ENCODE measurements around the gene CASS4. TPM values are rescaled to one million over a fixed set of nuclear protein-coding genes. Genes with fewer than 3 reads are reported as not detected.

The CASS4 gene
- total RNA-seq, 1 donor = under 0.01 TPM

DNA sequence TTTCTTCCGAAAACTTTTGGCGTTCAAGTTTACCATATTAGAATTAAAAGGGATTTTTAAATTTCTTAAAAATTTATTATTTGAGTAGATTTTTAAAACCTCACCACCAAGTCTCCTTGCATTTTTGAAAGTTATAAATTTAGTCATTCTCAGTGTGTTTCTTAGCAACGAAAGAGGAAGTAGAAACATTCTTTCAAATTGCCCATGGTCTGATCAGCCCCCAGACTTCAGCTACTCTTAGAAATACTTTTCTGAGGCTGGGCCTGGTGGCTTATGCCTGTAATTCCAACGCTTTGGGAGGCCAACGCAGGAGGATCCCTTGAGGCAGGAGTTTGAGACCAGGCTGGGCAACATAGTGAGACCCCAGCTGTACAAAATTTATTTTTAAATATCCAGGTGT is 41.3 kb downstream of the CASS4 start:
- H3K36me3 ChIP-seq (ENCODE audit: insufficient read depth, low read length) = no peaks in the 10 kb centered on the region
- TF ChIP-seq, protein P1, sequence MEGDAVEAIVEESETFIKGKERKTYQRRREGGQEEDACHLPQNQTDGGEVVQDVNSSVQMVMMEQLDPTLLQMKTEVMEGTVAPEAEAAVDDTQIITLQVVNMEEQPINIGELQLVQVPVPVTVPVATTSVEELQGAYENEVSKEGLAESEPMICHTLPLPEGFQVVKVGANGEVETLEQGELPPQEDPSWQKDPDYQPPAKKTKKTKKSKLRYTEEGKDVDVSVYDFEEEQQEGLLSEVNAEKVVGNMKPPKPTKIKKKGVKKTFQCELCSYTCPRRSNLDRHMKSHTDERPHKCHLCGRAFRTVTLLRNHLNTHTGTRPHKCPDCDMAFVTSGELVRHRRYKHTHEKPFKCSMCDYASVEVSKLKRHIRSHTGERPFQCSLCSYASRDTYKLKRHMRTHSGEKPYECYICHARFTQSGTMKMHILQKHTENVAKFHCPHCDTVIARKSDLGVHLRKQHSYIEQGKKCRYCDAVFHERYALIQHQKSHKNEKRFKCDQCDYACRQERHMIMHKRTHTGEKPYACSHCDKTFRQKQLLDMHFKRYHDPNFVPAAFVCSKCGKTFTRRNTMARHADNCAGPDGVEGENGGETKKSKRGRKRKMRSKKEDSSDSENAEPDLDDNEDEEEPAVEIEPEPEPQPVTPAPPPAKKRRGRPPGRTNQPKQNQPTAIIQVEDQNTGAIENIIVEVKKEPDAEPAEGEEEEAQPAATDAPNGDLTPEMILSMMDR (IDR thresholded peaks at IDR 0.05; ENCODE audit: extremely low read depth, low read depth, low read length) = no peak
- H3K4me1 ChIP-seq (ENCODE audit: insufficient read depth, low read length) = no peaks in the 10 kb centered on the region
- no peak overlapping the region for H3K4me3 ChIP-seq (ENCODE audit: insufficient read depth, low read length)
- H3K27me3 ChIP-seq (ENCODE audit: insufficient read depth, low read length) = no peaks in the 10 kb centered on the region
- no peak overlapping the region for H3K4me2 ChIP-seq (ENCODE audit: insufficient read depth, low read length)
- no peaks in the 10 kb centered on the region for H3K9me3 ChIP-seq (ENCODE audit: low read depth, low read length)
- H4K20me1 ChIP-seq (ENCODE audit: insufficient read depth, low read length) = no peaks in the 10 kb centered on the region
- H3K79me2 ChIP-seq (ENCODE audit: insufficient read depth, low read length) = no peaks in the 10 kb centered on the region
- no peak overlapping the region for H3K27ac ChIP-seq (ENCODE audit: low read depth, low read length)
- H2AFZ ChIP-seq (ENCODE audit: low read length) = no peak overlapping the region
- DNase-seq (ENCODE audit: insufficient read length, low spot score, missing footprints) = no peak

GRCh38 chr20:56454754-56455153 is 42.7 kb downstream of the CASS4 start:
- H3K4me1 ChIP-seq (ENCODE audit: insufficient read depth, low read length) = no peaks in the 10 kb centered on the region
- no peak overlapping the region for H3K27ac ChIP-seq (ENCODE audit: low read depth, low read length)
- no peaks in the 10 kb centered on the region for H4K20me1 ChIP-seq (ENCODE audit: insufficient read depth, low read length)
- H3K79me2 ChIP-seq (ENCODE audit: insufficient read depth, low read length) = no peaks in the 10 kb centered on the region
- H3K27me3 ChIP-seq (ENCODE audit: insufficient read depth, low read length) = no peaks in the 10 kb centered on the region
- TF ChIP-seq, protein P1 (IDR thresholded peaks at IDR 0.05; ENCODE audit: extremely low read depth, low read depth, low read length) = no peak
- H3K36me3 ChIP-seq (ENCODE audit: insufficient read depth, low read length) = no peaks in the 10 kb centered on the region
- H3K4me2 ChIP-seq (ENCODE audit: insufficient read depth, low read length) = no peak overlapping the region
- no peak for DNase-seq (ENCODE audit: insufficient read length, low spot score, missing footprints)
- no peaks in the 10 kb centered on the region for H3K9me3 ChIP-seq (ENCODE audit: low read depth, low read length)
- no peak overlapping the region for H3K4me3 ChIP-seq (ENCODE audit: insufficient read depth, low read length)
- H2AFZ ChIP-seq (ENCODE audit: low read length) = no peak overlapping the region

GRCh38 chr20:56458206-56458821 is 46.3 kb downstream of the CASS4 start:
- TF ChIP-seq, protein P1 (IDR thresholded peaks at IDR 0.05; ENCODE audit: extremely low read depth, low read depth, low read length) = no peak

DNA sequence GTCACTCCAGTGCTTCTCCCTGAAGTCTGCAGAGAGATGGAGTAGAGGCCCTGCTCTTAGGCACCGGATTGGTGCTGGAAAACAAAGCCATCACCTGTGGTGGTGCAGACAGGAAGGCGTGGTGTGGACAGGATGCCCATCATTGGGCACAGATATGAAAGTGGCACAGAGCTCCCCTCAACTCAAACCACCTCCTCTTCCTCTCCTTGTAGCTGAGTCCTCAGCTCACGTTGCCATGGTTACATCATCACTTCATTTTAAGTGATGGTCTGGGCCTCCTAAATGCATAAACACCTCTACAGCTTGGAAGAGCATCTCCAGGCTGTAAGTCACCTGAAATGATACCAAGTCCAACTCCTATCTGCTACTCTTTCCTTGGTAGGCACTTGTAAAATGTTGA is 48.4 kb downstream of the CASS4 start:
- Histone ChIP-seq H4K20me1 (ENCODE audit: insufficient read depth, low read length) (no peaks in the 10 kb centered on the region), H3K4me3 (ENCODE audit: insufficient read depth, low read length) (no peak overlapping the region), H3K36me3 (ENCODE audit: insufficient read depth, low read length) (no peaks in the 10 kb centered on the region), H3K9me3 (ENCODE audit: low read depth, low read length) (no peaks in the 10 kb centered on the region), H3K4me1 (ENCODE audit: insufficient read depth, low read length) (no peaks in the 10 kb centered on the region), H3K27ac (ENCODE audit: low read depth, low read length) (no peak overlapping the region), H2AFZ (ENCODE audit: low read length) (no peak overlapping the region), H3K4me2 (ENCODE audit: insufficient read depth, low read length) (no peak overlapping the region), H3K27me3 (ENCODE audit: insufficient read depth, low read length) (no peaks in the 10 kb centered on the region), H3K79me2 (ENCODE audit: insufficient read depth, low read length) (no peaks in the 10 kb centered on the region)
- no peak for DNase-seq (ENCODE audit: insufficient read length, low spot score, missing footprints)
- TF ChIP-seq, protein P1 (IDR thresholded peaks at IDR 0.05; ENCODE audit: extremely low read depth, low read depth, low read length) = no peak

More at GRCh38 chr20:56458206-56458821, 46.3 kb downstream of the CASS4 start:
- H3K4me3 ChIP-seq (ENCODE audit: insufficient read depth, low read length) = no peak overlapping the region
- no peak overlapping the region for H3K4me2 ChIP-seq (ENCODE audit: insufficient read depth, low read length)
- no peaks in the 10 kb centered on the region for H4K20me1 ChIP-seq (ENCODE audit: insufficient read depth, low read length)
- H3K4me1 ChIP-seq (ENCODE audit: insufficient read depth, low read length) = no peaks in the 10 kb centered on the region
- no peaks in the 10 kb centered on the region for H3K36me3 ChIP-seq (ENCODE audit: insufficient read depth, low read length)
- DNase-seq (ENCODE audit: insufficient read length, low spot score, missing footprints) = no peak
- no peaks in the 10 kb centered on the region for H3K9me3 ChIP-seq (ENCODE audit: low read depth, low read length)
- H3K79me2 ChIP-seq (ENCODE audit: insufficient read depth, low read length) = no peaks in the 10 kb centered on the region
- no peaks in the 10 kb centered on the region for H3K27me3 ChIP-seq (ENCODE audit: insufficient read depth, low read length)
- no peak overlapping the region for H2AFZ ChIP-seq (ENCODE audit: low read length)
- H3K27ac ChIP-seq (ENCODE audit: low read depth, low read length) = no peak overlapping the region
